ENCODE measurements around the gene INVS. TPM values are rescaled to one million over a fixed set of nuclear protein-coding genes. Genes with fewer than 3 reads are reported as not detected.
"Not testable (repeated sequence)": the region's sequence is repeated elsewhere in the genome, so short reads cannot be mapped to it uniquely, and the experiment has no call there.

The INVS gene
- total and polyA plus RNA-seq, 2 donors (not counting 1 experiment from before 2014, with no cell fraction given): 13.9 to 37.0 TPM

DNA sequence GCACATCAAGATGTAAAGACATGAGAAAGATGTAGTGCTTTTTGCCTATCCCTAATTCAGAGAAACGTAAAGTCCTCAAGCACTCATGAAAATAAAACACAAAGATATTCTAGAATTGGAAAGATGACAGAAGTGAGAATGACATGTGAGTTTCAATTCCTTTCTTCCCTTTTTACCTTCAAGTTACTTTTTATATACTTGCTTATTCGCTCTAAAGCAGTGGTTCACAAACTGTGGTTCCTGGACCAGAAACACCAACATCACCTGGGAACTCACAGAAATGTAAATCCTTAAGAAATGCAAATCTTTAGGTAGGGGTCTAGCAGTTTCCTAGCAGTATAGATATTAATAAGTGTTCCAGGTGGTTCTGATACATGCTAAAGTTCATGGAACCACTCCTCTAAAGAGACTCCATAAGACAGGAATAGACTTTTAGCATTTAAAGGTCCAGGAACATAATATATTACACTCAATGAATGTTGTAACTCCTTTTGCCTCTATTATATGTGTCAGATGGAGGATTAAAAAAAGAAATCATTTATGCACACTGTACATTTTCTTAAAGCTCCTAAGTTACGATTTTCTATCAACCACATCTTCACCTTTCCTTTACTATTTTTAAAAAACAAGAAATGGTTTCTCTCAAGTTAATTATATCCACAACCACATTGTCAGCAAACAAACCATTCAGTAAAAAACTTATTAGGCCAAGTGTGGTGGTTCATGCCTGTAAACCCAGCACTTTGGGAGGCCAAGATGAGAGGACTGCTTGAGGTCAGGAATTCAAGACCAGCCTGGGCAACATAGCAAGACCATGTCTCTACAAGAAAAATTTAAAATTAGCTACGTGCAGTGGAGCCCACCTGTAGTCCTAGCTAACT, 40.1 kb upstream of the INVS start:
- ATAC-seq (ENCODE audit: low read depth) (peak; percentile 75), DNase-seq (peak; percentile 71)
- no peaks in the 10 kb centered on the region for H4K20me1 ChIP-seq (ENCODE audit: control insufficient read depth, insufficient read depth, low read length, poor library complexity, severe bottlenecking)
- no peaks in the 10 kb centered on the region for H3K27me3 Mint-ChIP-seq
- peaks cover 52% of the 10 kb centered on the region for H3K79me2 ChIP-seq (ENCODE audit: control insufficient read depth, insufficient read depth, low read length)
- peak overlapping the region; percentile 61 for H3K4me2 ChIP-seq (replicated peaks; ENCODE audit: low read depth, low read length, poor library complexity, severe bottlenecking)
- intact Hi-C loops (cut with micrococcal nuclease): loop anchor here (2.0 kb wide), 2 partner anchors 26 to 40 kb away; partner anchors contain the start of genes ERP44 and INVS
- TF ChIP-seq EZH2 (IDR thresholded peaks at IDR 0.05; ENCODE audit: borderline replicate concordance, insufficient read depth, low read depth, low read length, poor library complexity, severe bottlenecking): no peak
- TF ChIP-seq, protein P1, sequence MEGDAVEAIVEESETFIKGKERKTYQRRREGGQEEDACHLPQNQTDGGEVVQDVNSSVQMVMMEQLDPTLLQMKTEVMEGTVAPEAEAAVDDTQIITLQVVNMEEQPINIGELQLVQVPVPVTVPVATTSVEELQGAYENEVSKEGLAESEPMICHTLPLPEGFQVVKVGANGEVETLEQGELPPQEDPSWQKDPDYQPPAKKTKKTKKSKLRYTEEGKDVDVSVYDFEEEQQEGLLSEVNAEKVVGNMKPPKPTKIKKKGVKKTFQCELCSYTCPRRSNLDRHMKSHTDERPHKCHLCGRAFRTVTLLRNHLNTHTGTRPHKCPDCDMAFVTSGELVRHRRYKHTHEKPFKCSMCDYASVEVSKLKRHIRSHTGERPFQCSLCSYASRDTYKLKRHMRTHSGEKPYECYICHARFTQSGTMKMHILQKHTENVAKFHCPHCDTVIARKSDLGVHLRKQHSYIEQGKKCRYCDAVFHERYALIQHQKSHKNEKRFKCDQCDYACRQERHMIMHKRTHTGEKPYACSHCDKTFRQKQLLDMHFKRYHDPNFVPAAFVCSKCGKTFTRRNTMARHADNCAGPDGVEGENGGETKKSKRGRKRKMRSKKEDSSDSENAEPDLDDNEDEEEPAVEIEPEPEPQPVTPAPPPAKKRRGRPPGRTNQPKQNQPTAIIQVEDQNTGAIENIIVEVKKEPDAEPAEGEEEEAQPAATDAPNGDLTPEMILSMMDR (IDR thresholded peaks at IDR 0.05): no peak
- H3K36me3 ChIP-seq (replicated peaks in 1 of 2; ENCODE audit: control extremely low read depth in 1 of 2, control insufficient read depth in 1 of 2, extremely low read depth in 1 of 2, insufficient read depth in 2 of 2, low read length in 1 of 2): peaks cover 0 to 2% of the 10 kb centered on the region in 2 experiments
- no peaks in the 10 kb centered on the region for H3K9me3 Mint-ChIP-seq (ENCODE audit: insufficient read depth)
- H3K27ac ChIP-seq (ENCODE audit: low read length in 2 of 2): peak overlapping the region; percentile 58 to 61
- H3K4me3 ChIP-seq (ENCODE audit: control extremely low read depth in 1 of 5, extremely low read depth in 1 of 5, insufficient read depth in 1 of 5, low read depth in 2 of 5, low read length in 4 of 5): peak overlapping the region in 1 of 5 experiments; percentile 15
- no peaks in the 10 kb centered on the region for H3K9me3 ChIP-seq (ENCODE audit: control extremely low read depth in 1 of 3, control insufficient read depth in 2 of 3, insufficient read depth in 1 of 3, low read length in 2 of 3)
- H3K4me1 ChIP-seq (ENCODE audit: control insufficient read depth in 2 of 2, insufficient read depth in 2 of 2, low read length in 2 of 2): peaks cover 32 to 44% of the 10 kb centered on the region in 2 donors
- H3K4me1 Mint-ChIP-seq: peaks cover 53% of the 10 kb centered on the region
- POLR2A ChIA-PET: interaction anchor here (0.6 kb wide), 1 partner anchor 47 kb away, joined by 3 read pairs; no protein-coding TSS in a partner anchor
- peak overlapping the region; percentile 7 for H3K9ac ChIP-seq (ENCODE audit: low read length)
- WGBS (ENCODE audit: insufficient coverage): no CpG with 5 or more reads among the region's 4 CpGs
- no peak overlapping the region for H2AFZ ChIP-seq (ENCODE audit: insufficient read depth, low read depth, low read length, poor library complexity, severe bottlenecking)
- peak overlapping the region; percentile 80 for H3K4me3 Mint-ChIP-seq
- H3K27ac Mint-ChIP-seq: peak overlapping the region; percentile 75
- CTCF ChIA-PET: interaction anchor here (1.1 kb wide), 1 partner anchor 37 kb away, joined by 3 read pairs; no protein-coding TSS in a partner anchor
- H3K27me3 ChIP-seq (replicated peaks in 1 of 4; ENCODE audit: control extremely low read depth in 1 of 4, control insufficient read depth in 3 of 4, insufficient read depth in 4 of 4, low read length in 3 of 4): no peaks in the 10 kb centered on the region

DNA sequence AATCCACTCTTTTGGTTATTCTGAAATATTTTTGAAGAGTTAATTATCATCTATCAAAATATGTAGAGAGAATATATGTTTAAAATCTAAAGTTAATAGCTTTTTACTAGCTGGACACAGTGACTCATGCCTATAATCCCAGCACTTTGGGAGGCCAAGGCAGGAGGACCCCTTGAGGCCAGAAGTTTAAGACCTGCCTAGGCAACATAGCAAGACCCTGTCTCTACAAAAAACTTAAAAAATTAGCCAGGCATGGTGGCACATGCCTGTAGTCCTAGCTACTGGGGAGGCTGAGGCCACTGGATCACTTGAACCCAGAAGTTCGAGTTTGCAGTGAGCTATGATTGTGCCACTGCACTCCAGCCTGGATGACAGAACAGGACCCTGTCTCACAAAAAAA, 36.4 kb upstream of the INVS start:
- CTCF ChIA-PET: interaction anchor here (0.6 to 0.8 kb wide), 2 partner anchors 17 to 735 kb away, joined by 3 to 4 read pairs; no protein-coding TSS in a partner anchor
- peaks cover 56% of the 10 kb centered on the region for H3K4me1 Mint-ChIP-seq

More for the DNA sequence above, 36.4 kb upstream of the INVS start:
- H3K27me3 ChIP-seq (replicated peaks in 1 of 4; ENCODE audit: control extremely low read depth in 1 of 4, control insufficient read depth in 3 of 4, insufficient read depth in 4 of 4, low read length in 3 of 4); H3K4me2 ChIP-seq (replicated peaks; ENCODE audit: low read depth, low read length, poor library complexity, severe bottlenecking); POLR2A ChIA-PET; ATAC-seq (ENCODE audit: low read depth); H3K9me3 Mint-ChIP-seq (ENCODE audit: insufficient read depth); H3K27me3 Mint-ChIP-seq; H3K27ac ChIP-seq (ENCODE audit: low read length in 2 of 2); H3K4me3 ChIP-seq (ENCODE audit: control extremely low read depth in 1 of 5, extremely low read depth in 1 of 5, insufficient read depth in 1 of 5, low read depth in 2 of 5, low read length in 4 of 5); H3K4me3 Mint-ChIP-seq; intact Hi-C loops (cut with micrococcal nuclease); H3K9ac ChIP-seq (ENCODE audit: low read length); H3K9me3 ChIP-seq (ENCODE audit: control extremely low read depth in 1 of 3, control insufficient read depth in 2 of 3, insufficient read depth in 1 of 3, low read length in 2 of 3); DNase-seq; H3K36me3 ChIP-seq (replicated peaks in 1 of 2; ENCODE audit: control extremely low read depth in 1 of 2, control insufficient read depth in 1 of 2, extremely low read depth in 1 of 2, insufficient read depth in 2 of 2, low read length in 1 of 2); H2AFZ ChIP-seq (ENCODE audit: insufficient read depth, low read depth, low read length, poor library complexity, severe bottlenecking); H3K27ac Mint-ChIP-seq; H4K20me1 ChIP-seq (ENCODE audit: control insufficient read depth, insufficient read depth, low read length, poor library complexity, severe bottlenecking): not testable (repeated sequence)
- WGBS (ENCODE audit: insufficient coverage): 100% methylated on average over 1 of the region's 1 CpG
- peaks cover 55% of the 10 kb centered on the region for H3K79me2 ChIP-seq (ENCODE audit: control insufficient read depth, insufficient read depth, low read length)
- H3K4me1 ChIP-seq (ENCODE audit: control insufficient read depth in 2 of 2, insufficient read depth in 2 of 2, low read length in 2 of 2): peaks cover 36 to 44% of the 10 kb centered on the region in 2 donors
